Right lobe of liver (tissue), 6 donors: Measurements from ENCODE around the gene CENPC. TPM values are rescaled to one million over a fixed set of nuclear protein-coding genes. Genes with fewer than 3 reads are reported as not detected.

Source experiments
- ATAC-seq, 4 donors: fragments of 200-7000 bp; cut with Tn5 transposase; one replicate each; pipeline ENCODE4 v1.9.1; 2020; ENCODE audit warnings: mild to moderate bottlenecking in 4 of 4, moderate library complexity in 4 of 4
- DNase-seq, 3 donors: peaks; one replicate each; pipeline ENCODE4 v3.0.0-alpha.2; 2020
- H3K27ac ChIP-seq, 3 donors: fragments of 200-600 bp; one replicate each; pipeline ENCODE4 v1.8.0; 2022
- H3K27me3 ChIP-seq, 2 donors: fragments of 200-600 bp; one replicate each; pipeline ENCODE4 v1.8.0; 2022
- H3K36me3 ChIP-seq, 4 donors: fragments of 200-600 bp; sonication (generic) in 1 of 4; one replicate each; pipeline versions ENCODE4 v1.5.1 to v1.8.0; 2017 to 2022; ENCODE audit warnings: control low read depth in 1 of 4
- H3K4me1 ChIP-seq, 4 donors: fragments of 200-600 bp; sonication (generic) in 1 of 4; one replicate each; pipeline versions ENCODE4 v1.5.1 to v1.8.0; 2017 to 2022; ENCODE audit warnings: control low read depth in 1 of 4
- H3K4me3 ChIP-seq, 3 donors: fragments of 200-600 bp; one replicate each; pipeline ENCODE4 v1.8.0; 2022
- H3K9me3 ChIP-seq, 4 donors: fragments of 200-600 bp; sonication (generic) in 1 of 4; one replicate each; pipeline versions ENCODE4 v1.5.1 to v1.8.0; 2017 to 2022; ENCODE audit warnings: control low read depth in 1 of 4
- CTCF ChIP-seq, 4 donors: fragments of 200-600 bp in 3 of 4; fragments of 450-650 bp in 1 of 4; IDR thresholded peaks; one replicate each; pipeline versions ENCODE4 v1.5.1 to v1.8.0; 2016 to 2022; ENCODE audit warnings: antibody characterized with exemption in 4 of 4, mild to moderate bottlenecking in 2 of 4
- POLR2A ChIP-seq: fragments of 450-650 bp; IDR thresholded peaks from one replicate; pipeline ENCODE4 v1.6.1; 2017; ENCODE audit warnings: antibody characterized with exemption, mild to moderate bottlenecking
- WGBS: methylation state at CpG from one replicate; pipeline ENCODE4 v1.1.6; 2018; ENCODE audit warnings: low coverage, low lambda C conversion rate; ENCODE audit not compliant: insufficient coverage; ENCODE audit errors: missing lambda C conversion rate; 5-methylcytosine and 5-hydroxymethylcytosine counted together
- intact Hi-C, 2 donors: fragments of 100-400 bp; cut with DNase I; formaldehyde crosslinking; loops; one replicate each; pipeline versions ENCODE4 v1.11.2 to v1.14.1; 2022
- total RNA-seq, 6 experiments: library from RNA; depleted of rRNA in 2 of 6; stranded (reverse); fragments of >200 nt in 2 of 6; fragmentation: NEBNext Ultra II Directional in 3 of 6; extraction: Animal tissue kit (Norgen Biotek cat#: 25700) in 3 of 6; gene quantifications; one replicate each; pipeline versions ENCODE4 v1.1.0 to v1.2.4, GENCODE V29; 2016 to 2023
- donor health status: DM: no; HTN: yes; CAD: no.
- donor health status: DM: no; HTN: no; CAD: no.
- donor health status: DM: no; HTN: no; CAD: no.
- donor health status: DM: no; HTN: yes; CAD: no.
- donor health status: DM: no; HTN: yes; CAD: no.

Gene CENPC
- total RNA-seq, 6 experiments from 2014 or later = 4.3 to 10.4 (median 6.8) TPM

GRCh38 chr4:67522851-67523671, 22.2 kb downstream of the CENPC start:
- Histone ChIP-seq H3K36me3 (peaks cover 0 to 10% (median 0%) of the 10 kb centered on the region in 4 donors), H3K9me3 (no peaks in the 10 kb centered on the region), H3K27me3 (no peaks in the 10 kb centered on the region), H3K4me1 (no peaks in the 10 kb centered on the region), H3K27ac (no peak overlapping the region), H3K4me3 (no peak overlapping the region)
- WGBS = 85% methylated on average over 7 of the region's 10 CpGs
- intact Hi-C loops = no loop called here
- peak in 3 of 4 donors; percentile 27 to 38 (median 28) for ATAC-seq
- no peak for DNase-seq
- TF ChIP-seq CTCF (IDR thresholded peaks at IDR 0.05) = no peak
- no peak for TF ChIP-seq POLR2A

- no peak for DNase-seq
- WGBS = 83% methylated on average over 2 of the region's 2 CpGs
Measured at GRCh38 chr4:67522230-67522629, 23.1 kb downstream of the CENPC start.

GRCh38 chr4:67521506-67521905, 23.8 kb downstream of the CENPC start:
- Histone ChIP-seq H3K36me3 (peaks cover 0 to 19% (median 0%) of the 10 kb centered on the region in 4 donors), H3K27me3 (no peaks in the 10 kb centered on the region), H3K9me3 (no peaks in the 10 kb centered on the region), H3K4me3 (no peak overlapping the region), H3K4me1 (no peaks in the 10 kb centered on the region), H3K27ac (no peak overlapping the region)
- no peak for DNase-seq
- WGBS = 75% methylated on average over 1 of the region's 1 CpG
- no peak for ATAC-seq
- no peak for TF ChIP-seq POLR2A
- no peak for TF ChIP-seq CTCF (IDR thresholded peaks at IDR 0.05)
- intact Hi-C loops = no loop called here

More at GRCh38 chr4:67522230-67522629, 23.1 kb downstream of the CENPC start:
- Histone ChIP-seq H3K27me3 (no peaks in the 10 kb centered on the region), H3K4me3 (no peak overlapping the region), H3K4me1 (no peaks in the 10 kb centered on the region), H3K36me3 (peaks cover 0 to 16% (median 0%) of the 10 kb centered on the region in 4 donors), H3K9me3 (no peaks in the 10 kb centered on the region), H3K27ac (no peak overlapping the region)
- TF ChIP-seq POLR2A = no peak
- TF ChIP-seq CTCF (IDR thresholded peaks at IDR 0.05) = no peak
- no peak for ATAC-seq
- intact Hi-C loops = no loop called here

- TF ChIP-seq POLR2A = no peak
- TF ChIP-seq CTCF (IDR thresholded peaks at IDR 0.05) = no peak
- ATAC-seq (no peak), DNase-seq (no peak)
- intact Hi-C loops = no loop called here
- Histone ChIP-seq H3K27ac (no peak overlapping the region), H3K4me3 (no peak overlapping the region), H3K4me1 (no peaks in the 10 kb centered on the region), H3K36me3 (peaks cover 0 to 19% (median 0%) of the 10 kb centered on the region in 4 donors), H3K9me3 (no peaks in the 10 kb centered on the region), H3K27me3 (no peaks in the 10 kb centered on the region)
- WGBS = 86% methylated on average over 3 of the region's 5 CpGs
Measured at GRCh38 chr4:67520141-67520540, 25.2 kb downstream of the CENPC start.
